Smooth muscle cell (in vitro differentiated cells): ENCODE measurements around the gene SLC25A40. TPM values are rescaled to one million over a fixed set of nuclear protein-coding genes. Genes with fewer than 3 reads are reported as not detected.

Experiments
- DNase-seq: peaks from one replicate; lab custom pipeline; 2025; ENCODE audit not compliant: unreplicated experiment; lab: John Stamatoyannopoulos, UW
- H2AFZ ChIP-seq: fragments of 200-600 bp; sonication (generic); 2 replicates; pipeline ENCODE4 v1.6.0; 2016; ENCODE audit warnings: antibody characterized with exemption, low read depth, mild to moderate bottlenecking
- H3F3A ChIP-seq: fragments of 200-600 bp; sonication (generic); 2 replicates; pipeline ENCODE4 v1.6.0; 2017; ENCODE audit warnings: antibody characterized with exemption, low read depth
- H3K27ac ChIP-seq: fragments of 200-600 bp; sonication (generic); 2 replicates; pipeline ENCODE4 v1.5.1; 2016; ENCODE audit warnings: low read depth, mild to moderate bottlenecking
- H3K27me3 ChIP-seq: fragments of 200-600 bp; sonication (generic); 2 replicates; pipeline ENCODE4 v1.6.1; 2016; ENCODE audit warnings: low read depth, mild to moderate bottlenecking
- H3K36me3 ChIP-seq: fragments of 200-600 bp; sonication (generic); 2 replicates; pipeline ENCODE4 v1.5.1; 2016; ENCODE audit warnings: low read depth
- H3K4me1 ChIP-seq: fragments of 200-600 bp; sonication (generic); 2 replicates; pipeline ENCODE4 v1.5.1; 2016; ENCODE audit warnings: low read depth
- H3K4me2 ChIP-seq: fragments of 200-600 bp; sonication (generic); 2 replicates; pipeline ENCODE4 v1.6.0; 2016; ENCODE audit warnings: mild to moderate bottlenecking
- H3K4me3 ChIP-seq: fragments of 200-600 bp; sonication (generic); 2 replicates; pipeline ENCODE4 v1.5.1; 2016; ENCODE audit warnings: mild to moderate bottlenecking
- H3K79me2 ChIP-seq: fragments of 200-600 bp; sonication (generic); 2 replicates; pipeline ENCODE4 v1.6.0; 2016; ENCODE audit warnings: low read depth, mild to moderate bottlenecking
- H3K9ac ChIP-seq: fragments of 200-600 bp; sonication (generic); 2 replicates; pipeline ENCODE4 v1.6.0; 2016; ENCODE audit warnings: low read depth
- H3K9me3 ChIP-seq: fragments of 200-600 bp; sonication (generic); replicated peaks from 2 replicates; pipeline ENCODE4 v1.5.1; 2016; ENCODE audit warnings: low read depth
- H4K20me1 ChIP-seq: fragments of 200-600 bp; sonication (generic); 2 replicates; pipeline ENCODE4 v1.6.0; 2016; ENCODE audit warnings: low read depth
- CTCF ChIP-seq: fragments of 200-600 bp; sonication (generic); IDR thresholded peaks from 2 replicates; pipeline ENCODE4 v1.5.1; 2017; ENCODE audit warnings: borderline replicate concordance, mild to moderate bottlenecking, antibody characterized with exemption; ENCODE audit not compliant: insufficient read depth, poor library complexity, severe bottlenecking
- WGBS: methylation state at CpG from one replicate; pipeline ENCODE4 v1.1.7; 2016; ENCODE audit warnings: low lambda C conversion rate; 5-methylcytosine and 5-hydroxymethylcytosine counted together
- polyA plus RNA-seq: library from polyadenylated mRNA; unstranded; fragments of >200 nt; fragmentation: Nextera tagmentation; extraction: Ambion mirVana; gene quantifications from 2 replicates; pipeline ENCODE4 v1.2.1, GENCODE V29; 2016
- total RNA-seq: library from RNA; depleted of rRNA; stranded (reverse); fragments of >200 nt; gene quantifications from 2 replicates; pipeline ENCODE4 v1.2.3, GENCODE V29; 2014

Gene SLC25A40
- total and polyA plus RNA-seq, 2 experiments from 2014 or later: 5.6 to 25.4 TPM

GRCh38 chr7:87810130-87810529 lies 66.0 kb downstream of the SLC25A40 start:
- H3K4me1 ChIP-seq: peaks cover 16% of the 10 kb centered on the region
- H3K9ac ChIP-seq: no peak overlapping the region
- H3K27ac ChIP-seq: no peak overlapping the region
- H2AFZ ChIP-seq: peak overlapping the region; percentile 57
- H3K9me3 ChIP-seq: no peaks in the 10 kb centered on the region
- no peaks in the 10 kb centered on the region for H3K79me2 ChIP-seq
- no peaks in the 10 kb centered on the region for H3F3A ChIP-seq
- WGBS: 16% methylated on average over 1 of the region's 1 CpG
- H3K4me3 ChIP-seq: no peak overlapping the region
- no peak for DNase-seq
- no peak for TF ChIP-seq CTCF
- no peak overlapping the region for H3K4me2 ChIP-seq
- no peaks in the 10 kb centered on the region for H4K20me1 ChIP-seq
- no peaks in the 10 kb centered on the region for H3K36me3 ChIP-seq
- H3K27me3 ChIP-seq: no peaks in the 10 kb centered on the region

- Histone ChIP-seq H3K9me3 (no peaks in the 10 kb centered on the region), H3K27me3 (no peaks in the 10 kb centered on the region), H3K79me2 (no peaks in the 10 kb centered on the region), H2AFZ (no peak overlapping the region), H3F3A (no peaks in the 10 kb centered on the region), H3K4me3 (no peak overlapping the region), H3K4me2 (no peak overlapping the region), H3K27ac (no peak overlapping the region), H4K20me1 (no peaks in the 10 kb centered on the region), H3K4me1 (peaks cover 20% of the 10 kb centered on the region), H3K36me3 (no peaks in the 10 kb centered on the region), H3K9ac (no peak overlapping the region)
- no peak for DNase-seq
- TF ChIP-seq CTCF: no peak
Measured at GRCh38 chr7:87806150-87806549, 70.0 kb downstream of the SLC25A40 start.

GRCh38 chr7:87797798-87798403 lies 78.3 kb downstream of the SLC25A40 start:
- no peaks in the 10 kb centered on the region for H3K36me3 ChIP-seq
- H2AFZ ChIP-seq: no peak overlapping the region
- H3K27me3 ChIP-seq: no peaks in the 10 kb centered on the region
- H3K27ac ChIP-seq: no peak overlapping the region
- H3K4me2 ChIP-seq: no peak overlapping the region
- no peak overlapping the region for H3K9ac ChIP-seq
- H3K4me1 ChIP-seq: no peaks in the 10 kb centered on the region
- no peaks in the 10 kb centered on the region for H3K9me3 ChIP-seq
- H3K4me3 ChIP-seq: no peak overlapping the region
- 10% methylated on average over 4 of the region's 4 CpGs for WGBS
- H3F3A ChIP-seq: no peaks in the 10 kb centered on the region
- peak; percentile 53 for TF ChIP-seq CTCF
- no peaks in the 10 kb centered on the region for H3K79me2 ChIP-seq
- DNase-seq: no peak
- H4K20me1 ChIP-seq: no peaks in the 10 kb centered on the region

DNA sequence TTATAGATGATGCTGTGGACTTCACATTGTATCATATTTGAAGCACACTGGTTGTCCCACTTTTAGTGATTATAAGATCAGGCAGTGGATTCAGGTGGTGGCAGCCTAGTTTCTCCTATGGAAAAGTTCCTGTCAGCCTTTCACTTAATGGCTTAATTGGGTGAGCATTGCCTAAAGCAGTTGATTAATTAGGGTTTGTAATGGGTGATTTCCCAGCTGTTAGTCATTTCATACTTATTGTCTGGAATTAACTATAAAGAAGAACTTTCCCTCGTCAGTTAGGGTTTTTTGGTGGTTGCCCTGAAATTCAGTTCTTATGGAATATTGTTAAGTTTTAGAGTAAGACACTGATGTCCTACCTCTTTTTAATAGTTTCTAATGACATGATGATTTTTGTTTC lies 78.8 kb downstream of the SLC25A40 start:
- WGBS: 19% methylated on average over 1 of the region's 1 CpG
- DNase-seq: no peak
- Histone ChIP-seq H3K4me1 (no peaks in the 10 kb centered on the region), H3K36me3 (no peaks in the 10 kb centered on the region), H3K9ac (no peak overlapping the region), H3K27ac (no peak overlapping the region), H4K20me1 (no peaks in the 10 kb centered on the region), H2AFZ (no peak overlapping the region), H3K79me2 (no peaks in the 10 kb centered on the region), H3K9me3 (no peaks in the 10 kb centered on the region), H3K27me3 (no peaks in the 10 kb centered on the region), H3K4me3 (no peak overlapping the region), H3K4me2 (no peak overlapping the region), H3F3A (no peaks in the 10 kb centered on the region)
- TF ChIP-seq CTCF: no peak
